ENCODE measurements around the gene PHACTR4.
"Not testable (repeated sequence)": the region's sequence is repeated elsewhere in the genome, so short reads cannot be mapped to it uniquely, and the experiment has no call there.

DNA sequence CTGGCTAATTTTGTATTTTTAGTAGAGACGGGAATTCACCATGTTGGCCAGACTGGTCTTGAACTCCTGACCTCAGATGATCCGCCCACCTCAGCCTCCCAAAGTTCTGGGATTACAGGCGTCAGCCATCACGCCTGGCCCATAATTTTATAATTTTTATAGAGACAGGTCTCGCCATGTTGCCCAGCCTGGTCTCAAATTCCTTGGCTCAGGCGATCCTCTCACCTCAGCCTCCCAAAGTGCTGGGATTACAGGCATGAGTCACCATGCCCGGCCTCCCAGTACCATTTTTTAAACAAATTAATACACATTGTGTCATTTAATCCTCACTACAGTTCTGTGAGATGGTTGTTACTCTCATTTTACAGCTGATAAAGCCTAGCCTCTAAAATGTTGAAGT, 3.9 kb downstream of the PHACTR4 start:
- not testable (repeated sequence) for TF ChIP-seq SP1, TARDBP (IDR thresholded peaks at IDR 0.05)
